Calu3 (cell line): ENCODE data around the gene PTPRF. TPM values are rescaled to one million over a fixed set of nuclear protein-coding genes. Genes with fewer than 3 reads are reported as not detected.

Experiments used
- BruUV-seq: library from RNA; stranded (reverse); fragments of 400-500 nt; replicated peaks from 2 replicates; lab custom pipeline; 2021; lab: Mats Ljungman, UMichigan
- CTCF ChIA-PET: fragments of 300-600 bp; sonication (Branson Sonifier 250); formaldehyde crosslinking; loops from one replicate; lab custom pipeline; 2022; ENCODE audit warnings: antibody characterized with exemption; lab: Charles Lee
- DNase-seq: peaks from one replicate; pipeline ENCODE4 v3.0.0; 2022
- H3K27ac Mint-ChIP-seq: one replicate; pipeline ENCODE4 v1.8.0; 2022; ENCODE audit warnings: mixed read lengths; ENCODE audit not compliant: unreplicated experiment
- H3K27me3 Mint-ChIP-seq: one replicate; pipeline ENCODE4 v1.8.0; 2022; ENCODE audit warnings: mixed read lengths; ENCODE audit not compliant: unreplicated experiment
- H3K36me3 Mint-ChIP-seq: one replicate; pipeline ENCODE4 v1.8.0; 2022; ENCODE audit warnings: mild to moderate bottlenecking, moderate library complexity, mixed read lengths; ENCODE audit not compliant: insufficient read depth, unreplicated experiment
- H3K4me1 Mint-ChIP-seq: one replicate; pipeline ENCODE4 v1.8.0; 2022; ENCODE audit warnings: mild to moderate bottlenecking, low read depth, mixed read lengths; ENCODE audit not compliant: unreplicated experiment
- H3K4me3 Mint-ChIP-seq: one replicate; pipeline ENCODE4 v1.8.0; 2022; ENCODE audit warnings: mild to moderate bottlenecking, low read depth, moderate library complexity, mixed read lengths; ENCODE audit not compliant: unreplicated experiment
- H3K9me3 Mint-ChIP-seq: one replicate; pipeline ENCODE4 v1.8.0; 2022; ENCODE audit warnings: low read depth, mixed read lengths; ENCODE audit not compliant: unreplicated experiment
- CTCF ChIP-seq: fragments of 200-600 bp; IDR thresholded peaks from one replicate; pipeline ENCODE4 v1.8.0; 2022; ENCODE audit warnings: antibody characterized with exemption; ENCODE audit not compliant: unreplicated experiment
- intact Hi-C: fragments of 100-400 bp; cut with micrococcal nuclease; formaldehyde crosslinking; loops from one replicate; pipeline ENCODE4 v1.10.0; 2022; ENCODE audit not compliant: unreplicated experiment
- total RNA-seq: library from RNA; stranded (reverse); gene quantifications from 2 replicates; pipeline ENCODE4 v1.2.3, GENCODE V29; 2022

PTPRF gene
- total RNA-seq, 1 experiment from 2014 or later, result 318 TPM

- no peak for TF ChIP-seq CTCF
Observed at GRCh38 chr1:43531906-43532584, 1.4 kb downstream of the PTPRF start.

GRCh38 chr1:43532716-43533115 is 2.0 kb downstream of the PTPRF start:
- CTCF ChIA-PET, result interaction anchor here (0.9 to 1.7 kb wide), 3 partner anchors 49 to 117 kb away, joined by 3 to 4 read pairs (median 3); partner anchors contain the start of gene KDM4A
- H3K27me3 Mint-ChIP-seq, result no peaks in the 10 kb centered on the region
- no TSS peak for BruUV-seq
- TF ChIP-seq CTCF, result no peak
- H3K9me3 Mint-ChIP-seq, result no peaks in the 10 kb centered on the region
- no peak for DNase-seq
- peak overlapping the region; percentile 94 for H3K27ac Mint-ChIP-seq
- intact Hi-C loops, result no loop called here
- peaks cover 38% of the 10 kb centered on the region for H3K36me3 Mint-ChIP-seq
- peaks cover 66% of the 10 kb centered on the region for H3K4me1 Mint-ChIP-seq
- H3K4me3 Mint-ChIP-seq, result peak overlapping the region; percentile 90

More at GRCh38 chr1:43531906-43532584, 1.4 kb downstream of the PTPRF start:
- H3K4me1 Mint-ChIP-seq, result peaks cover 60% of the 10 kb centered on the region
- H3K9me3 Mint-ChIP-seq, result no peaks in the 10 kb centered on the region
- intact Hi-C loops, result no loop called here
- H3K4me3 Mint-ChIP-seq, result peak overlapping the region; percentile 90
- H3K27ac Mint-ChIP-seq, result peak overlapping the region; percentile 94
- peak; percentile 29 for DNase-seq
- H3K36me3 Mint-ChIP-seq, result peaks cover 35% of the 10 kb centered on the region
- no TSS peak for BruUV-seq
- CTCF ChIA-PET, result interaction anchor here (1.7 kb wide), 1 partner anchor 118 kb away, joined by 3 read pairs; the partner anchor contains the start of gene KDM4A
- no peaks in the 10 kb centered on the region for H3K27me3 Mint-ChIP-seq

- no TSS peak for BruUV-seq
- intact Hi-C loops, result no loop called here
- peaks cover 46% of the 10 kb centered on the region for H3K36me3 Mint-ChIP-seq
- H3K27me3 Mint-ChIP-seq, result no peaks in the 10 kb centered on the region
- H3K4me3 Mint-ChIP-seq, result peak overlapping the region; percentile 90
- no peaks in the 10 kb centered on the region for H3K9me3 Mint-ChIP-seq
- peak overlapping the region; percentile 15 for H3K27ac Mint-ChIP-seq
- peaks cover 75% of the 10 kb centered on the region for H3K4me1 Mint-ChIP-seq
- no peak for DNase-seq
- no peak for TF ChIP-seq CTCF
- CTCF ChIA-PET, result interaction anchor here (0.6 to 1.7 kb wide), 4 partner anchors 9 to 116 kb away, joined by 3 to 6 read pairs (median 4); partner anchors contain the start of gene KDM4A
Observed at GRCh38 chr1:43533584-43533983, 2.9 kb downstream of the PTPRF start.

- no TSS peak for BruUV-seq
- TF ChIP-seq CTCF, result no peak
- peaks cover 76% of the 10 kb centered on the region for H3K4me1 Mint-ChIP-seq
- intact Hi-C loops, result no loop called here
- no peak for DNase-seq
- H3K9me3 Mint-ChIP-seq, result no peaks in the 10 kb centered on the region
- H3K36me3 Mint-ChIP-seq, result peaks cover 49% of the 10 kb centered on the region
- no peaks in the 10 kb centered on the region for H3K27me3 Mint-ChIP-seq
- CTCF ChIA-PET, result interaction anchor here (0.6 to 1.7 kb wide), 2 partner anchors 43 to 116 kb away, joined by 3 to 4 read pairs; partner anchors contain the start of gene KDM4A
- peak overlapping the region; percentile 3 for H3K4me3 Mint-ChIP-seq
- H3K27ac Mint-ChIP-seq, result peak overlapping the region; percentile 15
Observed at GRCh38 chr1:43534256-43534655, 3.6 kb downstream of the PTPRF start.
